ENCODE data around the gene TIGD1.

Gene TIGD1

DNA sequence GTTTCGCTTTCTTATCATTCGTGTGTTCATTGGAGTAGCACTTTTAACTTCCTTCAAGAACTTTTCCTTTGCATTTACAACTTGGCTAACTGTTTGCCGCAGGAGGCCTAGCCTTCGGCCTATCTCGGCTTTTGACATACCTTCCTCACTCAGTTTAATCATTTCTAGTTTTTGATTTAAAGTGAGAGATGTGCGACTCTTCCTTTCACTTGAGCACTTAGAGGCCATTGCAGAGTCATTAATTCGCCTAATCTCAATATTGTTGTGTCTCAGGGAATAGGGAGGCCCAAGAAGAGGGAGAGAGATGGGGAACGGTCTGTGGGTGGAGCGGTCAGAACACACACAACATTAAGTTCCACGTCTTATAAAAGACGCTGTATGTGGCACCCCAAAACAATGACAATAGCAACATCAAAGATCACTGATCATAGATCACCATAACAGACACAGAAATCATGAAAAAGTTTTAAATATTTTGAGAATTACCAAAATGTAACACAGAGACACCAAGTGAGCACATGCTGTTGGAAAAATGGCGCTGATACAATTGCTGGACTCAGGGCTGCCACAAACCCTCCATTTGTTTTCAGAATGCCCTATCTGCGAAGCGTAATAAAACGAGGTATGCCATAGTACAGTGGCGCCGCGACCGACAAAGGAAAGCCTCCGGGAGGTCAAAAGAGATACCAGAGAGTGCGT lies 553 bp downstream of the TIGD1 start:
- peaks cover 2% of the 10 kb centered on the region for H3K36me3 ChIP-seq (ENCODE audit: control insufficient read depth, insufficient read depth, low read length)
- peaks cover 17% of the 10 kb centered on the region for H3K4me1 ChIP-seq (ENCODE audit: control insufficient read depth, insufficient read depth, low read length, poor library complexity, severe bottlenecking)
- peak overlapping the region; percentile 94 for H3K4me3 ChIP-seq (ENCODE audit: insufficient read depth, low read depth, low read length, poor library complexity, severe bottlenecking)
- no peaks in the 10 kb centered on the region for H3K9me3 ChIP-seq (ENCODE audit: control insufficient read depth, low read length)
- H3K27me3 ChIP-seq (replicated peaks; ENCODE audit: control insufficient read depth, insufficient read depth, low read length, poor library complexity, severe bottlenecking), result no peaks in the 10 kb centered on the region
- peak overlapping the region; percentile 96 for H3K27ac ChIP-seq (ENCODE audit: insufficient read depth, low read length, poor library complexity, severe bottlenecking)
- DNase-seq, result no peak

DNA sequence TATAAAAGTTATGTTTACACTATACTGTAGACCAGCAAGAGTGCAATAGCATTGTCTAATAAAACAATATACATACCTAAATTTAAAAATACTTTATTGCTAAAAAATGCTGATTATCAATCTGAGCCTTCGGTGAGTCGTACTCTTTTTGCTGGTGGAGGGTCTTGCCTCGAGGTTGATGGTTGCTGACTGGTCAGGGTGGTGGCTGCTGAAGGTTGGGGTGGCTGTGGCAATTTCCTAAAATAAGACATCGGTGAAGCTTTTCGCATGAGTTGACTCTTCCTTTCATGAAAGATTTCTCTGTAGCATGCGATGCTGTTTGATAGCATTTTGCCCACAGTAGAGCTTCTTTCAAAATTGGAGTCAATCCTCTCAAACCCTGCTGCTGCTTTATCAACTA lies 2.4 kb downstream of the TIGD1 start:
- no peaks in the 10 kb centered on the region for H3K9me3 ChIP-seq (ENCODE audit: control insufficient read depth, low read length)
- H3K4me1 ChIP-seq (ENCODE audit: control insufficient read depth, insufficient read depth, low read length, poor library complexity, severe bottlenecking), result peaks cover 17% of the 10 kb centered on the region
- peaks cover 2% of the 10 kb centered on the region for H3K36me3 ChIP-seq (ENCODE audit: control insufficient read depth, insufficient read depth, low read length)
- H3K27me3 ChIP-seq (replicated peaks; ENCODE audit: control insufficient read depth, insufficient read depth, low read length, poor library complexity, severe bottlenecking), result no peaks in the 10 kb centered on the region
- no peak overlapping the region for H3K4me3 ChIP-seq (ENCODE audit: insufficient read depth, low read depth, low read length, poor library complexity, severe bottlenecking)
- DNase-seq, result no peak
- no peak overlapping the region for H3K27ac ChIP-seq (ENCODE audit: insufficient read depth, low read length, poor library complexity, severe bottlenecking)

GRCh38 chr2:232545511-232546375 lies 4.6 kb downstream of the TIGD1 start:
- Histone ChIP-seq H3K4me3 (ENCODE audit: insufficient read depth, low read depth, low read length, poor library complexity, severe bottlenecking) (no peak overlapping the region), H3K4me1 (ENCODE audit: control insufficient read depth, insufficient read depth, low read length, poor library complexity, severe bottlenecking) (peaks cover 7% of the 10 kb centered on the region), H3K9me3 (ENCODE audit: control insufficient read depth, low read length) (no peaks in the 10 kb centered on the region), H3K27me3 (replicated peaks; ENCODE audit: control insufficient read depth, insufficient read depth, low read length, poor library complexity, severe bottlenecking) (no peaks in the 10 kb centered on the region), H3K27ac (ENCODE audit: insufficient read depth, low read length, poor library complexity, severe bottlenecking) (no peak overlapping the region), H3K36me3 (ENCODE audit: control insufficient read depth, insufficient read depth, low read length) (peaks cover 2% of the 10 kb centered on the region)
- DNase-seq, result no peak

DNA sequence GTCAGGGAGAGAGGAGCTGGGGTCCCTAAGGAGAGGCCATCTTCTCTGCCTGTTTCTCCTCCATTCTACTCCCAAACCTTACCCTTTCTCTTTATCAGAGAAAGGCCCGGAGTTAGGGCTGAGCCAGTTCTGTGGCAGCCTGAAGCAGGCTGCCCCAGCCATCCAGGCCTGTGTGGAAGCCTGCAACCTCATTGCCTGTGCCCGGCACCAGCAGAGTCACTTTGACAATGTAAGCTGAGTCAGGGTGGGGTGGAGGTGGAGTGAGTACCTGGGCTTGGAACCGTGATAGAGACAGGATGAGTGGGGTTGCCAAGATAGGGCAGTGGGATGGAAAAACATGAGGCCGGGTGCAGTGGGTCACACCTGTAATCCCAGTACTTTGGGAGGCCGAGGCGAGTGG lies 5.7 kb downstream of the TIGD1 start:
- H3K27me3 ChIP-seq (replicated peaks; ENCODE audit: control insufficient read depth, insufficient read depth, low read length, poor library complexity, severe bottlenecking), result no peaks in the 10 kb centered on the region
- H3K4me3 ChIP-seq (ENCODE audit: insufficient read depth, low read depth, low read length, poor library complexity, severe bottlenecking), result no peak overlapping the region
- peaks cover 2% of the 10 kb centered on the region for H3K36me3 ChIP-seq (ENCODE audit: control insufficient read depth, insufficient read depth, low read length)
- H3K4me1 ChIP-seq (ENCODE audit: control insufficient read depth, insufficient read depth, low read length, poor library complexity, severe bottlenecking), result peaks cover 7% of the 10 kb centered on the region
- no peak for DNase-seq
- H3K9me3 ChIP-seq (ENCODE audit: control insufficient read depth, low read length), result no peaks in the 10 kb centered on the region
- H3K27ac ChIP-seq (ENCODE audit: insufficient read depth, low read length, poor library complexity, severe bottlenecking), result no peak overlapping the region

GRCh38 chr2:232543928-232544631 lies 6.3 kb downstream of the TIGD1 start:
- H3K36me3 ChIP-seq (ENCODE audit: control insufficient read depth, insufficient read depth, low read length), result peaks cover 2% of the 10 kb centered on the region

GRCh38 chr2:232543491-232543890 lies 6.9 kb downstream of the TIGD1 start:
- no peak for DNase-seq
- Histone ChIP-seq H3K27ac (ENCODE audit: insufficient read depth, low read length, poor library complexity, severe bottlenecking) (no peak overlapping the region), H3K4me1 (ENCODE audit: control insufficient read depth, insufficient read depth, low read length, poor library complexity, severe bottlenecking) (peaks cover 7% of the 10 kb centered on the region), H3K27me3 (replicated peaks; ENCODE audit: control insufficient read depth, insufficient read depth, low read length, poor library complexity, severe bottlenecking) (no peaks in the 10 kb centered on the region), H3K36me3 (ENCODE audit: control insufficient read depth, insufficient read depth, low read length) (peaks cover 2% of the 10 kb centered on the region), H3K4me3 (ENCODE audit: insufficient read depth, low read depth, low read length, poor library complexity, severe bottlenecking) (no peak overlapping the region), H3K9me3 (ENCODE audit: control insufficient read depth, low read length) (no peaks in the 10 kb centered on the region)

More at GRCh38 chr2:232543928-232544631, 6.3 kb downstream of the TIGD1 start:
- H3K27me3 ChIP-seq (replicated peaks; ENCODE audit: control insufficient read depth, insufficient read depth, low read length, poor library complexity, severe bottlenecking), result no peaks in the 10 kb centered on the region
- H3K4me3 ChIP-seq (ENCODE audit: insufficient read depth, low read depth, low read length, poor library complexity, severe bottlenecking), result no peak overlapping the region
- DNase-seq, result no peak
- no peak overlapping the region for H3K27ac ChIP-seq (ENCODE audit: insufficient read depth, low read length, poor library complexity, severe bottlenecking)
- H3K4me1 ChIP-seq (ENCODE audit: control insufficient read depth, insufficient read depth, low read length, poor library complexity, severe bottlenecking), result peaks cover 7% of the 10 kb centered on the region
- H3K9me3 ChIP-seq (ENCODE audit: control insufficient read depth, low read length), result no peaks in the 10 kb centered on the region

DNA sequence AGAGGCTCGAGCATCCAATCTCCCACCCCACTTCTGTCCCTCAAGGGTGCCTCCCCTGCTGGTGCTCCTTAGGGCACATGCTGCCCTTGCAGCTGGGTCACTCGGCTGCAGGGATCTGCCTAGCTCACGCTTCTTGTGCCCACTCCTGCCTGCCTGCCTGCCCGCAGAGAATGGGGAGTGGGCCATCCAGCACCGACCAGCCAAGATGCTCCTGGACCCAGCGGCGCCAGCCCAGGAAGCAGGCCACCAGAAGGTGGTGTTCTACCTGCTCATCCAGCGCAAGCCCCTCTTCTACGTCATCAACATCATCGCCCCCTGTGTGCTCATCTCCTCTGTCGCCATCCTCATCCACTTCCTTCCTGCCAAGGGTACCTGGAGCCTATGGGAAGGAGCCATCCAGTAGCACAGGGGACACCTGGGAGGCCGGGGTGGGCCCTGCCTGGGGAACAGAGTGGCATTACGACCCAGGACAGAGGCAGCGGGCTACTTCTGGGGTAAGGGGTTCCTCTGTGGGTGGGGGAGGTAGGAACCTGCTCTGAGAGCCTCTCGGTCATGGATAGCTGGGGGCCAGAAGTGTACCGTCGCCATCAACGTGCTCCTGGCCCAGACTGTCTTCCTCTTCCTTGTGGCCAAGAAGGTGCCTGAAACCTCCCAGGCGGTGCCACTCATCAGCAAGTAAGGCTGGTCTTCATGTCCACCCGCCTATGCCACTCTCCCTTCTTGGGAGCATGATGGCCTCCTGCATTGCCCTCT lies 7.5 kb downstream of the TIGD1 start:
- Histone ChIP-seq H3K36me3 (ENCODE audit: control insufficient read depth, insufficient read depth, low read length) (peaks cover 2% of the 10 kb centered on the region), H3K4me1 (ENCODE audit: control insufficient read depth, insufficient read depth, low read length, poor library complexity, severe bottlenecking) (peaks cover 7% of the 10 kb centered on the region), H3K27me3 (replicated peaks; ENCODE audit: control insufficient read depth, insufficient read depth, low read length, poor library complexity, severe bottlenecking) (no peaks in the 10 kb centered on the region), H3K4me3 (ENCODE audit: insufficient read depth, low read depth, low read length, poor library complexity, severe bottlenecking) (no peak overlapping the region), H3K27ac (ENCODE audit: insufficient read depth, low read length, poor library complexity, severe bottlenecking) (no peak overlapping the region), H3K9me3 (ENCODE audit: control insufficient read depth, low read length) (no peaks in the 10 kb centered on the region)
- DNase-seq, result no peak

DNA sequence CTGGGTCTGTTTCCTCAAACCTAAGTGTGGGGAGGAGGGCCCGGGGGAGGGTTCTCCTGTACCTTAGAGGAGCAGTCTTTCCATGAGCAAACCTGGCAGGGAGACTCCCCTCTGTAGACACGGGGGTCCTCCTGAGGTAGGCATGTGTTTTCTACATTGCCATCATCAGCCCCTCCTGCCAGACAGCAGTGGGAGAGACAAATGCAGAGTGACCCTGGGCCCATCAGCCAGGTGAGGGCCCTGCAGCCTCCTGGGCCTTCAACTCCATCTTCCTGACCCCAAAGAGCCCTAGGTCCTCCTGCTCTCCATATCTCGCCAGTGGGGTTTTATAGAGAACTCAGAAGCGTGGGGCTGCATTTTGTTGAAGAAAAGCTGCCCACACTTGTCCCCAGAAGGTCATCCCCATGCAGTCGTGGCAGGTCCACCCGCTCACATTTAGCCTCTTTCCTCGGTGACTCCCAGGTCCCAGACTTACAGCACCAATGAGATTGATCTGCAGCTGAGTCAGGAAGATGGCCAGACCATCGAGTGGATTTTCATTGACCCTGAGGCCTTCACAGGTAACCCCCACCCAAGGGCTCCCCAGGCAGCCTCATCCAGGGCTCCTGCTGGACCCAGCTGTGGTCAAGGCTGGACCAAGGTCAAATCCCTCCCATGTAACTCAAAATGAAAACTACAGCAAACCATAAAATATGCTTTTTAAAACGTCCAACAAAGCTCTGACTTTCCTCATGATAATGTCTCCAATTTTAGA lies 8.2 kb downstream of the TIGD1 start:
- Histone ChIP-seq H3K4me1 (ENCODE audit: control insufficient read depth, insufficient read depth, low read length, poor library complexity, severe bottlenecking) (peaks cover 2% of the 10 kb centered on the region), H3K9me3 (ENCODE audit: control insufficient read depth, low read length) (no peaks in the 10 kb centered on the region), H3K27ac (ENCODE audit: insufficient read depth, low read length, poor library complexity, severe bottlenecking) (no peak overlapping the region), H3K36me3 (ENCODE audit: control insufficient read depth, insufficient read depth, low read length) (peaks cover 2% of the 10 kb centered on the region), H3K27me3 (replicated peaks; ENCODE audit: control insufficient read depth, insufficient read depth, low read length, poor library complexity, severe bottlenecking) (no peaks in the 10 kb centered on the region), H3K4me3 (ENCODE audit: insufficient read depth, low read depth, low read length, poor library complexity, severe bottlenecking) (no peak overlapping the region)
- DNase-seq, result no peak

Data from effector memory CD4-positive, alpha-beta T cell (primary cell).